Astrocyte (in vitro differentiated cells and primary cell): ENCODE measurements around the gene ZP3.

Experiments
- EZH2 ChIP-seq: IDR thresholded peaks from 2 replicates; pipeline ENCODE4 v1.6.1; 2012; ENCODE audit warnings: mild to moderate bottlenecking, low read length, inconsistent platforms; ENCODE audit not compliant: insufficient read depth
- TF ChIP-seq, protein P1 (sequence below): IDR thresholded peaks from 2 replicates; pipeline ENCODE4 v1.5.1; 2011; ENCODE audit warnings: low read depth, mild to moderate bottlenecking, inconsistent platforms, low read length, moderate library complexity; ENCODE audit not compliant: insufficient read depth

DNA sequence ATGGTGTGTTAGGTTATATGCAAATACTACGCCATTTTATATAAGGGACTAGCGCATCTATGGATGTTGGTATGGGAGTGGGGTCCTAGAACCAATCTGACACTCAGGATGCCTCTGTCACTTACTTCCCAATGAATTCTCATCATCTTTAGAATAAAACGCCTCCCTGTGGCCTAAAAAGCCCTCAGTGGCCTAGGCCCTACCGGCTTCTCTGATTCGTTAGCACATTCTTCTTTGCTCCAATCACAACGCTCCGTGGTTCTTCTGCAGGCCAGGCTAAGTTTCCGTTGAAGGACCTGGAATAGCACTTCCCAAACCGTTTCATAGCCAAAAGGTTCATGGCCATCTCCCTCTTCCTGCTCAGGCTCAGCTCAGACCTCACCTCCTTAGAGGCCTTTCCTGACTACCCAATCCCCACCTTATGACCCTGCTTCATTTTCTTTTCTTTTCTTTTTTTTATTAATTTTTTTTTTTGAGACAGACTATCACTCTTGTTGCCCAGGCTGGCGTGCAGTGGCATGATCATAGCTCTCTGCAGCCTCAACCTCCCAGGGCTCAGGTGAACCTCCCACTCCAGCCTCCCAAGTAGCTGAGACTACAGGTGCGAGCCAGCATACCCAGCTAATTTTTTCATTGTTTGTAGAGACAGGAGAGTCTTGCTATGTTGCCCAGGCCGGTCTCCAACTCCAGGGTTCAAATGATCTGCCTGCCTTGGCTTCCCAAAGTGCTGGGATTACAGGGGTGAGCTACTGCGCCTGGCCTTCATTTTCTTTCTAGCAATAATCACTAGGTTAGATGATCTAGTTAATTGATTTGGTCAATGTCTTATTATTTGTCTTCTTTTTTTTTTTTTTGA, 41.4 kb upstream of the ZP3 start:
- TF ChIP-seq, protein P1, sequence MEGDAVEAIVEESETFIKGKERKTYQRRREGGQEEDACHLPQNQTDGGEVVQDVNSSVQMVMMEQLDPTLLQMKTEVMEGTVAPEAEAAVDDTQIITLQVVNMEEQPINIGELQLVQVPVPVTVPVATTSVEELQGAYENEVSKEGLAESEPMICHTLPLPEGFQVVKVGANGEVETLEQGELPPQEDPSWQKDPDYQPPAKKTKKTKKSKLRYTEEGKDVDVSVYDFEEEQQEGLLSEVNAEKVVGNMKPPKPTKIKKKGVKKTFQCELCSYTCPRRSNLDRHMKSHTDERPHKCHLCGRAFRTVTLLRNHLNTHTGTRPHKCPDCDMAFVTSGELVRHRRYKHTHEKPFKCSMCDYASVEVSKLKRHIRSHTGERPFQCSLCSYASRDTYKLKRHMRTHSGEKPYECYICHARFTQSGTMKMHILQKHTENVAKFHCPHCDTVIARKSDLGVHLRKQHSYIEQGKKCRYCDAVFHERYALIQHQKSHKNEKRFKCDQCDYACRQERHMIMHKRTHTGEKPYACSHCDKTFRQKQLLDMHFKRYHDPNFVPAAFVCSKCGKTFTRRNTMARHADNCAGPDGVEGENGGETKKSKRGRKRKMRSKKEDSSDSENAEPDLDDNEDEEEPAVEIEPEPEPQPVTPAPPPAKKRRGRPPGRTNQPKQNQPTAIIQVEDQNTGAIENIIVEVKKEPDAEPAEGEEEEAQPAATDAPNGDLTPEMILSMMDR = no peak
- TF ChIP-seq EZH2 = no peak
